H1 (cell line): Measurements from ENCODE around the gene KREMEN1. TPM values are rescaled to one million over a fixed set of nuclear protein-coding genes. Genes with fewer than 3 reads are reported as not detected.
A peak's percentile ranks its signal among the peaks of the same experiment; 100 is the strongest.

Experiments used
- CTCF ChIA-PET: fragments of 300-600 bp; sonication (Branson Sonifier 250); formaldehyde crosslinking; loops from one replicate; lab custom pipeline; 2021; ENCODE audit not compliant: partially characterized antibody; lab: Charles Lee
- POLR2A ChIA-PET: fragments of 300-600 bp; sonication (Branson Sonifier 250); formaldehyde crosslinking; loops from one replicate; lab custom pipeline; 2021; ENCODE audit warnings: inconsistent platforms; ENCODE audit not compliant: partially characterized antibody; lab: Charles Lee
- DNase-seq, 2 experiments: peaks; one replicate each; pipeline versions ENCODE4 v3.0.0 to v3.0.0-alpha.2; 2010 to 2022; ENCODE audit warnings: low spot score in 2 of 2, low read depth in 1 of 2, mixed read lengths in 1 of 2
- FAIRE-seq: peaks from 2 replicates; lab custom pipeline; 2011; peaks lifted over from hg19 to GRCh38; lab: Jason Lieb, UNC
- H2AFZ ChIP-seq: 2 replicates; pipeline ENCODE4 v1.8.1; 2012; ENCODE audit warnings: low read length, inconsistent platforms
- H2AK5ac ChIP-seq: 2 replicates; pipeline ENCODE4 v1.6.1; 2013; ENCODE audit warnings: low read depth, low read length
- H2BK120ac ChIP-seq: replicated peaks from 2 replicates; pipeline ENCODE3; 2013; ENCODE audit warnings: low read depth, low read length, inconsistent platforms
- H2BK12ac ChIP-seq: 2 replicates; pipeline ENCODE4 v1.6.1; 2013; ENCODE audit warnings: low read depth, low read length
- H2BK15ac ChIP-seq: 2 replicates; pipeline ENCODE4 v1.6.1; 2013; ENCODE audit warnings: low read length
- H2BK20ac ChIP-seq: 2 replicates; pipeline ENCODE4 v1.6.1; 2013; ENCODE audit warnings: low read length
- H2BK5ac ChIP-seq: 2 replicates; pipeline ENCODE4 v1.6.1; 2013; ENCODE audit warnings: low read depth, low read length
- H3K14ac ChIP-seq: 2 replicates; pipeline ENCODE4 v1.6.1; 2013; ENCODE audit warnings: inconsistent platforms; ENCODE audit not compliant: insufficient read length
- H3K18ac ChIP-seq: 2 replicates; pipeline ENCODE4 v1.6.1; 2013; ENCODE audit warnings: low read length; ENCODE audit errors: extremely low read depth
- H3K23ac ChIP-seq: 2 replicates; pipeline ENCODE4 v1.6.1; 2013; ENCODE audit warnings: inconsistent platforms; ENCODE audit not compliant: insufficient read length
- H3K23me2 ChIP-seq: 2 replicates; pipeline ENCODE4 v1.6.1; 2013; ENCODE audit warnings: low read depth, low read length
- H3K27ac ChIP-seq: 2 replicates; pipeline ENCODE4 v1.6.1; 2011; ENCODE audit warnings: low read depth, low read length, inconsistent platforms
- H3K27me3 ChIP-seq, 4 experiments: replicated peaks in 1 of 4; 1 replicate in 1 of 4; 2 replicates in 3 of 4; pipeline versions ENCODE4 v1.6.1 to v1.8.1; 2011 to 2013; ENCODE audit warnings: low read length in 3 of 4, mild to moderate bottlenecking in 3 of 4, inconsistent platforms in 2 of 4, mixed read lengths in 2 of 4, moderate library complexity in 1 of 4; ENCODE audit not compliant: control insufficient read depth in 3 of 4, insufficient read depth in 3 of 4; ENCODE audit errors: extremely low read depth in 1 of 4
- H3K36me3 ChIP-seq, 4 experiments: 2 replicates each; pipeline versions ENCODE4 v1.6.1 to v1.8.1; 2011 to 2013; ENCODE audit warnings: mild to moderate bottlenecking in 4 of 4, low read length in 3 of 4, moderate library complexity in 2 of 4, control low read depth in 1 of 4, inconsistent platforms in 1 of 4; ENCODE audit not compliant: insufficient read depth in 4 of 4, control insufficient read depth in 2 of 4
- H3K4ac ChIP-seq: replicated peaks from 2 replicates; pipeline ENCODE3; 2013; ENCODE audit warnings: low read length, low read depth, mixed read lengths, inconsistent platforms; ENCODE audit not compliant: insufficient read length
- H3K4me1 ChIP-seq, 4 experiments: replicated peaks in 1 of 4; 1 replicate in 1 of 4; 2 replicates in 3 of 4; pipeline versions ENCODE4 v1.6.1 to v1.8.1; 2011 to 2013; ENCODE audit warnings: low read length in 3 of 4, inconsistent platforms in 2 of 4, mixed read lengths in 1 of 4; ENCODE audit not compliant: insufficient read depth in 4 of 4, control insufficient read depth in 3 of 4
- H3K4me2 ChIP-seq, 2 experiments: 2 replicates each; pipeline versions ENCODE4 v1.6.1 to v1.8.1; 2011 to 2013; ENCODE audit warnings: low read depth in 2 of 2, low read length in 2 of 2, control low read depth in 1 of 2, inconsistent platforms in 1 of 2, mild to moderate bottlenecking in 1 of 2; ENCODE audit not compliant: insufficient read depth in 1 of 2
- H3K4me3 ChIP-seq, 4 experiments: fragments of 200-600, 300-600 bp in 1 of 4; sonication (generic), shearing (Covaris generic), sonication (Bioruptor Twin) in 1 of 4; 2 replicates each; pipeline versions ENCODE4 v1.5.1 to v1.8.1; 2011 to 2016; ENCODE audit warnings: low read length in 4 of 4, low read depth in 3 of 4, control low read depth in 2 of 4, inconsistent platforms in 2 of 4, mild to moderate bottlenecking in 2 of 4, mixed read lengths in 1 of 4, moderate library complexity in 1 of 4; ENCODE audit not compliant: insufficient read depth in 2 of 4; ENCODE audit errors: extremely low read depth in 1 of 4
- H3K56ac ChIP-seq: replicated peaks from 2 replicates; pipeline ENCODE3; 2013; ENCODE audit warnings: low read depth, mild to moderate bottlenecking, mixed read lengths, low read length, inconsistent platforms; ENCODE audit not compliant: insufficient read length
- H3K79me1 ChIP-seq: 2 replicates; pipeline ENCODE4 v1.6.1; 2013; ENCODE audit warnings: low read depth, low read length, control low read depth
- H3K79me2 ChIP-seq, 2 experiments: 2 replicates each; pipeline versions ENCODE4 v1.6.1 to v1.8.1; 2012 to 2013; ENCODE audit warnings: low read length in 2 of 2, mild to moderate bottlenecking in 2 of 2, inconsistent platforms in 1 of 2; ENCODE audit not compliant: insufficient read depth in 2 of 2, control insufficient read depth in 1 of 2
- H3K9ac ChIP-seq, 4 experiments: replicated peaks in 1 of 4; 1 replicate in 1 of 4; 2 replicates in 3 of 4; pipeline versions ENCODE4 v1.6.1 to v1.8.1; 2011 to 2013; ENCODE audit warnings: low read depth in 3 of 4, low read length in 3 of 4, control low read depth in 2 of 4, mild to moderate bottlenecking in 2 of 4, moderate library complexity in 2 of 4, inconsistent platforms in 1 of 4; ENCODE audit errors: extremely low read depth in 1 of 4
- H3K9me3 ChIP-seq, 2 experiments: 2 replicates each; pipeline versions ENCODE4 v1.6.1 to v1.8.1; 2012 to 2013; ENCODE audit warnings: mild to moderate bottlenecking in 2 of 2, moderate library complexity in 2 of 2, control low read depth in 1 of 2, inconsistent platforms in 1 of 2, low read depth in 1 of 2, low read length in 1 of 2, mixed read lengths in 1 of 2; ENCODE audit not compliant: insufficient read depth in 2 of 2
- H4K20me1 ChIP-seq, 2 experiments: replicated peaks in 1 of 2; 2 replicates each; pipeline versions ENCODE3 to v1.8.1; 2011 to 2013; ENCODE audit warnings: inconsistent platforms in 2 of 2, low read length in 2 of 2, mild to moderate bottlenecking in 1 of 2; ENCODE audit not compliant: insufficient read depth in 2 of 2, control insufficient read depth in 1 of 2
- H4K5ac ChIP-seq: 2 replicates; pipeline ENCODE4 v1.6.1; 2013; ENCODE audit warnings: low read length, low read depth, mixed read lengths, inconsistent platforms; ENCODE audit not compliant: insufficient read length
- H4K8ac ChIP-seq: 2 replicates; pipeline ENCODE4 v1.8.0; 2013; ENCODE audit warnings: mild to moderate bottlenecking, moderate library complexity, low read length, inconsistent platforms; ENCODE audit not compliant: insufficient read depth; ENCODE audit errors: extremely low read depth
- H4K91ac ChIP-seq: replicated peaks from 2 replicates; pipeline ENCODE3; 2013; ENCODE audit warnings: low read length, mixed read lengths, inconsistent platforms; ENCODE audit not compliant: insufficient read length
- CTBP2 ChIP-seq: IDR thresholded peaks from 2 replicates; pipeline ENCODE4 v1.7.0; 2011; ENCODE audit warnings: borderline replicate concordance, mild to moderate bottlenecking, moderate library complexity, mixed read lengths, low read length; ENCODE audit not compliant: insufficient read depth, insufficient read length
- KDM1A ChIP-seq: fragments of 200-600, 300-600 bp; sonication (generic); IDR thresholded peaks from 2 replicates; pipeline ENCODE4 v1.7.1; 2016; ENCODE audit warnings: mild to moderate bottlenecking, low read length, borderline replicate concordance
- KDM4A ChIP-seq: IDR thresholded peaks from one replicate; pipeline ENCODE4 v1.7.1; 2012; ENCODE audit warnings: low read depth, mild to moderate bottlenecking, moderate library complexity, low read length, inconsistent platforms; ENCODE audit not compliant: severe bottlenecking
- SIN3A ChIP-seq, 2 experiments: IDR thresholded peaks in 1 of 2; conservative IDR thresholded peaks in 1 of 2; 2 replicates each; pipeline ENCODE4 v1.6.1; 2011 to 2012; ENCODE audit warnings: low read length in 2 of 2, improper control_type of control experiment in 1 of 2, low read depth in 1 of 2, mild to moderate bottlenecking in 1 of 2
- SRF ChIP-seq: IDR thresholded peaks from 2 replicates; pipeline ENCODE4 v1.6.1; 2011; ENCODE audit warnings: mild to moderate bottlenecking, low read depth, low read length, moderate library complexity
- TAF1 ChIP-seq: IDR thresholded peaks from 2 replicates; pipeline ENCODE4 v1.6.1; 2011; ENCODE audit warnings: mild to moderate bottlenecking, low read depth, low read length
- YY1 ChIP-seq: IDR thresholded peaks from 2 replicates; pipeline ENCODE4 v1.6.1; 2011; ENCODE audit warnings: low read depth, mild to moderate bottlenecking, low read length
- WGBS, 2 experiments: shearing (Covaris generic) in 1 of 2; methylation state at CpG; one replicate each; pipeline versions ENCODE4 v1.1.6 to v1.1.7; 2013 to 2015; ENCODE audit warnings: low lambda C conversion rate in 2 of 2, mixed read lengths in 2 of 2, inconsistent platforms in 1 of 2, low coverage in 1 of 2, missing lambda C conversion rate in 1 of 2; ENCODE audit not compliant: insufficient replicate concordance in 2 of 2, insufficient coverage in 1 of 2, insufficient read length in 1 of 2; ENCODE audit errors: extremely low coverage in 1 of 2, missing lambda C conversion rate in 1 of 2; 5-methylcytosine and 5-hydroxymethylcytosine counted together
- polyA plus RNA-seq, 7 experiments: library from polyadenylated mRNA; depleted of rRNA in 3 of 7; stranded (reverse) in 5 of 7; unstranded in 2 of 7; fragments of >200 nt in 5 of 7; fragments of 200-250 nt in 2 of 7; gene quantifications; 1 replicate in 5 of 7; 2 replicates in 1 of 7; 4 replicates in 1 of 7; pipeline versions ENCODE4 v1.2.1 to v1.2.3, GENCODE V29; 2011 to 2013; ENCODE audit warnings: missing spikeins in 2 of 7, mixed read lengths in 2 of 7
- total RNA-seq: library from RNA; stranded (reverse); fragmentation: NEBNext Ultra II Directional; extraction: Animal tissue kit (Norgen Biotek cat#: 25700); gene quantifications from 2 replicates; pipeline ENCODE4 v1.2.1, GENCODE V29; 2021

The KREMEN1 gene
- total and polyA plus RNA-seq, 2 of the 8 experiments (the other 6 are each of a cell fraction or from before 2014, with no cell fraction given), result 2.1 to 3.2 TPM

- no peak overlapping the region for H3K56ac ChIP-seq
- WGBS, 2 experiments, result 87% methylated on average over 14 of the region's 14 CpGs; no CpG with 5 or more reads in 1 of the 2 experiments
- no peak overlapping the region for H2BK5ac ChIP-seq
- DNase-seq (no peak), FAIRE-seq (no peak)
- no peak overlapping the region for H3K4ac ChIP-seq
- H3K4me1 ChIP-seq, result peaks cover 0 to 15% (median 8%) of the 10 kb centered on the region in 4 experiments; a peak in 6 of 7 replicates
- CTCF ChIA-PET, result interaction anchor here (0.6 to 6.5 kb wide), 8 partner anchors 8 to 29 kb away, joined by 3 to 54 read pairs (median 8); partner anchors contain the start of gene EMID1
- H4K8ac ChIP-seq, result peak overlapping the region; percentile 35
- no peak overlapping the region for H3K27ac ChIP-seq
- peaks cover 0 to 4% of the 10 kb centered on the region in 2 experiments for H4K20me1 ChIP-seq
- no peak for TF ChIP-seq TAF1
- no peak for TF ChIP-seq CTBP2
- TF ChIP-seq KDM4A, result no peak
- no peak for TF ChIP-seq YY1
- TF ChIP-seq SRF, result no peak
- TF ChIP-seq KDM1A, result no peak
- no peak for TF ChIP-seq SIN3A (conservative IDR thresholded peaks at IDR 0.05 in 1 of 2, IDR thresholded peaks at IDR 0.05 in 1 of 2; ENCODE audit: low read depth in 1 of 2, low read length in 2 of 2)
- H3K23me2 ChIP-seq, result no peaks in the 10 kb centered on the region; the same call in 1 of the 2 replicates
- no peak overlapping the region for H2BK12ac ChIP-seq
- no peak overlapping the region for H2BK120ac ChIP-seq
- H3K36me3 ChIP-seq, result no peaks in the 10 kb centered on the region
- no peaks in the 10 kb centered on the region for H3K9me3 ChIP-seq
- no peak overlapping the region for H3K4me2 ChIP-seq
- H3K18ac ChIP-seq, result no peak overlapping the region
- no peak overlapping the region for H2BK15ac ChIP-seq
- H3K4me3 ChIP-seq, result no peak overlapping the region
- peaks cover 2% of the 10 kb centered on the region for H3K79me1 ChIP-seq
- H2AK5ac ChIP-seq, result no peak overlapping the region
- H3K14ac ChIP-seq, result no peak overlapping the region
- H3K9ac ChIP-seq, result no peak overlapping the region
- no peak overlapping the region for H3K23ac ChIP-seq
- no peaks in the 10 kb centered on the region for H3K27me3 ChIP-seq
- no peak overlapping the region for H2AFZ ChIP-seq
- POLR2A ChIA-PET, result interaction anchor here (0.9 to 2.3 kb wide), 2 partner anchors 9 to 13 kb away, joined by 3 to 11 read pairs; no protein-coding TSS in a partner anchor
- H4K91ac ChIP-seq, result no peak overlapping the region
- H2BK20ac ChIP-seq, result no peak overlapping the region
- H4K5ac ChIP-seq, result no peak overlapping the region
- H3K79me2 ChIP-seq, result no peaks in the 10 kb centered on the region
Measured at GRCh38 chr22:29216011-29216872, 143.4 kb downstream of the KREMEN1 start.
